Measurements from ENCODE around the gene CHAT. TPM values are rescaled to one million over a fixed set of nuclear protein-coding genes. Genes with fewer than 3 reads are reported as not detected.
A peak's percentile ranks its signal among the peaks of the same experiment; 100 is the strongest.

CHAT gene
- polyA plus RNA-seq (ENCODE audit: insufficient read depth in 1 of 5, insufficient read length in 5 of 5, low replicate concordance in 1 of 5), result not detected
- long read RNA-seq, donor 1, result 0 reads
- long read RNA-seq, donor 2, result 0 reads
- long read RNA-seq, donor 3, result 0 reads
- long read RNA-seq, donor 4, result 0 reads
- long read RNA-seq, donor 5, result 0 reads
- long read RNA-seq, donor 6, result 0 reads
- long read RNA-seq, donor 7, result 0 reads
- long read RNA-seq, donor 8, result 0 reads

DNA sequence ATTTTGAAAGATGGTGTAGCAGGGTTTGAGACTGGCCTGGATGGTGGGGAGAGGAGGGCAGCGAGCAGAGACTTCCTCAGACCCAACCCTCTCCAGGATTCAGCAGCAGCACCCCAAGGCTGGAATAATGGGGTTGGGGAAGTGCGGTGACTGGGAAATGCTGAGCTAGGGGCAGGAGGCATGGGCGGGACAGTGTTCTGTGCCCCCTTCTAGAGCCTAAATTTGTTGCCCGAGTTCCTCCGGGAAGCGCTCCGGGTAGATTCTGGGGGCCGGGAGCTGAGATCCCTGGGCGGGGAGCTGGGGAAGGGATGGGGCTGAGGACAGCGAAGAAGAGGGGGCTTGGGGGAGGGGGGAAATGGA lies at the start of gene CHAT:
Gene CHAT (plus strand): TSS at position 156 of the 360 bp plus-strand sequence. CDS start 153 bp downstream, at position 309.
- no peak for DNase-seq

DNA sequence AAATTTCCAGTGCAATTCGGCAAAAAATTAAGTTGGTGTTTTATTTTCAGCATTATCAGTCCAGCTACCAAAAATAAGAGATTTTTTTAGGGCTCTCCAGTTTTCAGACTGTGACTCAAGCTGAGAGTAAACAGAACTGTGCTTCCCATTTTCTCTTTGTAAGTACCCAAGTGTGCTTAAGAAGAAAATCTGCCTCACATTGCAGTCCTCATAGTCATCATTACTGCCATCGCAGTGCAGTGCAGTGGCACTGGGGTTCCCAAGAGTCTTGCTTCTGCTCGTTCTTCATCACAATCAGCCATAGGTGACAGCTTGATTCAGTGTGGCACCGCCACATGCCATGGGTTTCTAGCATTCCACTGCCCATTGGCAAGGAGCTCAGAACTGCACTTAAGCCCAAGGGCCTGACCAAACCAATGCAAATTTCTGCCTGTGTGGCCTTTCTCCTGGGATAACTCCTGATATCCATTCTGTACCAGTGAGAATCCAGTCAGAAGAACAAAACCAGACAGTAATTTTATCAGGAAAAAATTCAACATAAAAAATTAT lies 49.3 kb upstream of the CHAT start:
- no peak for DNase-seq

DNA sequence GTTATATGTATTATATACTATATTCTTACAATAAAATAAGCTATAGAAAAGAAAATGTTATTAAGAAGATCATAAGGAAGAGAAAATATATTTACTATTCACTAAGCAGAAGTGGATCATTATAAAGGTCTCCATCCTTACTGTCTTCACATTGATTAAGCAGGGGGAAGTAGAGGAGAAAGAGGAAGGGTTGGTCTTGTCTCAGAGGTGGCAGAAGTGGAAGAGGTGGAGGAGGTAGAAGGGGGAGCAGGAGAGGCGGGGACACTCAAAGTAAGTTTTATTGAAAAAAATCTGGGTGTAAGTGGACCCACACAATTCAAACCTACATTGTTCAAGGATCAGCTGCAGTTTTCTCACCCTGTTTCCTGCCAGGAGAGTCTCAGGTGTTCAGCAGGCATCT lies 46.0 kb upstream of the CHAT start:
- no peak for DNase-seq

DNA sequence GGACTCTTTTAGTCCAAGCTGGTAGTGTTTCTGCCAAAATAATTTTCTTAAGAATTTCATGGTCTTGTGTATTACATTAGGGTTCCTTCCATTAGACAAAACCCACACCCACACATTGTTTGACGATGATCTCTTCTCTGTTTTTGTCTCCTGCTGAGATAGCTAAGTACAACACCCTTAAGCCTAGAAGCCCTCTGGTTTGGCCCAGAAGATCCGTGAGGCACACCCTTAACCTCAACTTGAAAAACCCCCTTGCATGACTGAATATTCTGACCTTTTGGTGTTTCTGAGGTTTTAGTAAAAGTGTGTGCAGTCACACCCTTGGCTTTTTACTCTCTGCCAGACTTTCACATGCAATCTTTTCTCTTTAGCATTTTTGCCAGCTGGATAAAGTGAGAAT lies 45.6 kb upstream of the CHAT start:
- no peak for DNase-seq

DNA sequence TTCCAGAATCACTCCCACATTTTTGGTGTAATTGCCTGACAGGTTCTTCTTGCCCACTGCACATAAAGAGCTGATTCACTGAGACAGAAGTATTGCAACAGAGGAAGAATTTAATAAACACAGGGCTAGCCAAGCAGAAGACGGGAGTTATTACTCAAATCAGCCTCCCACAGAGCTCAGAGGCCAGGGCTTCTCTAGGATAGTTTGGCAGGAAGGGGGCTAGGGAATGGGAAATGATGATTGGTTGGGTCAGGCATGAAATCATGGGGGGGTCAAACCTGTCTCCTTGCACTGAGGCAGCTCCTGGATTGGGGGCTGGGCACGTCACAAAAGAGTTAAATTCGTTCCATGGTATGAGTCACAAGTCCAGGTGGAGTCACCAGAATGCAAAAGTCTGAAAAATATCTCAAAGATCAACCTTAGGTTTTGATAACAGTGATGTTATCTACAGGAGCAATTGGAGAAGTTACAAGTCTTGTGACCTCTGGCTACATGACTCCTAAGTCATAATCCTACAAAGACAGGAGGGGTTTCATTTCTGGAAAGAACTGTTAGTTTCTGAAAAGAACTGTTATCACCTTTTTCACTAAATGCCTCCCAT lies 44.7 kb upstream of the CHAT start:
- DNase-seq, result no peak

DNA sequence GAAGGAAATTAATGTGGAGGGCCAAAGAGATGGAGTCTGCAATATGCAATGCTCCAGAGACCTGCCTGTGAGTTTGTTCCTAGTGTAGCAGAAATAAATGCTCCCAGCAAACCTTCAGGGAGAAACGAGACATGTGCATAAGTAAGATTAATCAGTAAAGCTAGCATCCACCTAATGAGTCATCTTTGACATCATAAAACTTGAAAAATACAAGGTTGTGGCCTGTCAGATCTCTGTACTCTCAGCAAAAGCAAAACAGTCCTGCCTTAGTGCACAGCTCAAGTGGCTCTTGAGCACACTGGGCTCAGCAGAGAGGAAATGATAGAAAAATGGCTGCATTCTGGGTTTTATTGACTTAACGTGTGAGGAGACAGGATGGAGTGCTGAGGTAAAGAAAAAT lies 42.4 kb upstream of the CHAT start:
- no peak for DNase-seq

DNA sequence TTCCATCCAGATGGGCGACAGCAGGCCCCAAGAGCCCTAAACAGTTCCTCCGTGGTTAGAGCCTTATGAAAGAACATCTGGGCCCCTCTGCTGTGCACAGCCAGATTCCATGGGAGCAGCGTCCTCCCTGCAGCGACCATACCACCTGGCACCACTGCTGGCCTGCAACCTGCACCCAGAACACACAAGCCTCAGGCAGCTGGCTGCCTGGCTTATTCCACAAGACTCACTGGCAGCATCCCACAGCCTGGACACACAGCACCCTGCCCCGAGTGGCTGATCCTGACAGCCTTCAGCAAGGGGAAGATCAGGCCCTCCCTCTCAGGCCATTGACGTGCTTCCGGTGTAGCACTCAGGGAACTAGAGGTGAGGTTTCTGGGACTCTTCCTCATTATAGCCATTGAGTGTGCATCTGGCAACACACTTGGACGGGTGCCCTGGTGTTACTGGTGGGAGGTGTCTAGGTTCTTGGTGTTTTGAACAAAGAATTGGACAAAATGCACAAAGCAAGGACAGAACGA lies 41.2 kb upstream of the CHAT start:
- no peak for DNase-seq

DNA sequence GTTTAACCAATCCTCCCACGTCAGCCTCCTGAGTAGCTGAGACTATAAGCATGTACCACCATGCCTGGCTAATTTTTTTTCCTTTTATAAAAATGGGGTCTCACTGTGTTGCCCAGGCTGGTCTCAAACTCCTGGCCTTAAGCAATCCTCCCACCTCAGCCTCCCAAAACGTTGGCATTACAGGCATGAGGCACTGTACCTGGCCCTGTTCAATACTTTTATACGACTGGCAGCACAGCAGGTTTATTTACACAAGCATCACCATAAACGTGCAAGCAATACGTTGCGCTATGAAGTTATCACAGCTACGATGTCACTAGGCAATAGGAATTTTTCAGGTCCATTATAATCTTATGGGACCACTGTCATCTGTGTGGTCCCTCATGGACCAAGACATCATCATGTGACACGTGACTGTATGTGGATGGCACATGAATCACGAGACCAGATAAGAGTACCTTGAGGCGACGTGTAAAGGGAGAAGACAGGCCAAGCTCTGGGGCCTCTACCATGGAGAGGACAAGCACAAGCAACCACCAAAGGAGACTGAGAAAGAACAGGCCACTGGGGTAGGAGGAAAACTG lies 38.3 kb upstream of the CHAT start:
- no peak for DNase-seq

DNA sequence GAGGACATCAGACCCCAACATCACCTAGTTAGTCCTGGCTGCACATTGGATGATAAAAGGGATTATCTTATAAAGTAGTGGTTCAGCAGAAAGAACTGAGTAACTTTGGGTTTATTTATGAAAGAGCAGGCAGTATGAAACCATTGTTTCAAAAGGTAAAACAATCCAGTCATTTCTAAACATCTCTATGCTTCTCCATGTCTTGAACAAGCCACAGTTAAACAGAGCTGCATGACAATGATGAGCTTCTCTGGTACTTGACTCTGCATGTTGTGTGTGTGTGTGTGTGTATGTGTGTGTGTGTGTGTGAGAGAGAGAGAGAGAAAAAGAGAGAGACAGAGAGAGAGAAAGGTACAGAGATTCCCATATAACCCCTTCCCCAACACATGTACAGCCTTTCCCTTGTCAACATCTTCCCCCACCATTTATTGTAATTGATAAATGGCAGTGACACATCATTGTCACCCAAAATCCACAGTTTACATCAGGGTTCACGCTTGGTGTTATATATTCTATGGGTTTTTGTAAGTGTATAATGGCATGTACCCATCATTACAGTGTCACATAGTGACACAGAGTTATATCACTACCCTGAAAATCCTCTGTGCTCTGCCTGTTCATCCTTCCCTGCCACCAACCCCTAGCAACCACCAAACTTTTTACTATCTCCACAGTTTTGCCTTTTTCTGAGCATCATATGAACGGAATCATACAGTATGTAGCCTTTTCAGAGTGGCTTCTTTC lies 36.5 kb upstream of the CHAT start:
- DNase-seq, result no peak

DNA sequence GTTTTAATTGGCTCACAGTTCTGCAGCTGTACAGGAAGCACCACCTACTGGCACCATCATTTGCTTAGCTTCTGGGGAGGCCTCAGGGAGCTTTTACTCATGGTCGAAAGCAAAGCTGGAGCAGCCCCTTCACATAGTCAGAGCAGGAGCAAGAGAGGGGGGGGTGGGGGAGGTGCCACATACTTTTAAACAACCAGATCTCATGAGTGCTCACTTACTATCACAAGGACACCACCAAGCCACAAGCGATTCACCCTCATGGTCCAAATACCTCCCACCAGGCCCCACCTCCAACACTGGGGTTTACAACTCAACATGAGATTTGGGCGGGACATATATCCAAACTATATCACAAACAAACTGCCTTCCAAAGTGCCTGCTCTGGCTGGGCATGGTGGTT lies 35.4 kb upstream of the CHAT start:
- DNase-seq, result no peak

DNA sequence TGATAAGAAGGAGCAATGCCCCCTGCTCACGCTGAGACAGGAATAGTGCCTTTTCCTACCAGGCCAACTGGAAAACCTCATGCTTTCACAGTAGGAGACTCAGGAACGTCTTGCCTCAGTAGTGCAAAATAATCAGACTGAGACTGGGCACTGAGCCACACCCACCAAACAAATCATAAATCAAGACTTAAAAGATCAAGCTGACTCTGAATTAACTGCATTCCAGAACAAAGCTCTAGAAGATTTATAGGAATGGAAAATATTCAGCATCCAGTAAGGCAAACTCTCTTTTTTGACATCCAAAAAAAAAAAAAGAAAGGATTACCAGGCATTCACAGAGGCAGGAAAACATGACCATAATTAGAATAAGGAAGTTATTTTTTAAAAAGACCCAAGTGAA lies 34.2 kb upstream of the CHAT start:
- no peak for DNase-seq

DNA sequence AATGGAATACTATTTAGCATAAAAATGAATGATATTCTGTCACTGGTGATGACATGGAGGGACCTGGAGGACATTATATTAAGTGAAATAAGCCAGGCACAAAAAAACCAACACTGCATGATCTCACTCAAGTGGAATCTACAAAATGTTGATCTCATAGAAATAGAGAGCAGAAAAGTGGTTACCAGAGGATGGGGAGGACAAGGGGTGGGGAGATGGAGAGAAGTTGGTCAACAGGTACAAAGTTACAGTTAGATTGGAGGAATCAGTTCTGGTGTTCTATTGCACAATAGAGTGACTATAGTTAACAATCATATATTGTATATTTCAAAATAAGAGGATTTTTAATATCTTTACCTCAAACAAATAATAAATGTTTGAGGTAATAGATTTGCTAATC lies 28.4 kb upstream of the CHAT start:
- no peak for DNase-seq

DNA sequence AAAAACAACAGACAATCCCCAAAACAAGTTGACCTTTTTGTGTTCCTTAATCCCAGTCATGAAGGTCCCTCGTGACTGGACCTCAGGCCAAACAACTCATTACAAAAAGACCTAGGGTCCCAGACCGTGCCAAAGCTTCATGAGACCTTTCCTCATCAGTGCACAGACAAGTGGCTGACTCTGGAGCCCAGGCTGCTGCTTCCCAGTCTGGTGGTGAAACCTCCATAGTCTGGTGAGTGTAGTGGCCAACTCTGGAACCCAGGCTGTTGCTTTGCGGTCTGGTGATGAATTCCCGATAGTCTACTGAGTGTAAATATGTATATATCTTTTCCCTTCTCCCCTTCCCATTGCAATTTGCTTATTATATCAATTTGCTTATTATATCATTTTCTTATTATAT lies 25.9 kb upstream of the CHAT start:
- no peak for DNase-seq

DNA sequence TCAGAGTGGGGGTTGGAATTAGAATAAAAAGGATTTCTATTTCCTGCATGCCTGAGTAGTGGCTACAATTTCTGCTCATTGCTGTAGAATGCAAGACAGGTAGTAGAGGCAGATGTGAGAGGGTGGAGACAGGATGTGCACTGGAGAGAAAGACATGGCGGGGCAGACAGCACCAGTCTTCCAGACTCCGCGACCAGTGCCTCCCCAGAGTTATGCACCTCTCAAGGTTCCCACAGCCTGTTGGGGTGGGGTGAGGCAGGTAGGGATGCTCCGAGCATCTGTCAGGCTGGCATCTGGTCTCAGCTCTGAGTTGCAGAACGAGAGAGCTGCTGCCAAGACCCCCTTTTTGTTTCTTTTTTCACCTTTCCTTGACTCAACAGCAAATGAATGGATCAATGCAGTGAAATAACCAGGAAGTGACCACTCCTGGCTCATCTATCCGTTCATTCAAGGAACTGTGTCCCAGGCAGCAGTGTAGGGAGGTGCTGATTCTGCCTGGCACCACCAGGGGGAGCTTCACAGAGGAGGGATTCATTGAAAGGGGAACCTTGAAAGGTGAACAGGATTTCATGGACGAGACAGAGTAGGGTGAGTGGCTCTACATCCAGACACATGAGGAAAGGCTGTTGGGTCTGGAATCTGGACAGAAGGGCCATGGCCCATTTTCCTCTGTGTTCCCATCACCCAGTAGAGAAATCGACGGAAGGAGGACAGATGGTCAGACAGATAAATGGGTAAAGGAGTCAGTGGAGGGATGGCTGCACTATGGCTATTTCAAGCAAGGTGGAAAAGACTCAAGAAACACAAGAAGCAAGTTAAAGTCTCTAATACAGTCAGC lies 20.9 kb upstream of the CHAT start:
- peak in 1 of 2 donors; percentile 23 for DNase-seq

DNA sequence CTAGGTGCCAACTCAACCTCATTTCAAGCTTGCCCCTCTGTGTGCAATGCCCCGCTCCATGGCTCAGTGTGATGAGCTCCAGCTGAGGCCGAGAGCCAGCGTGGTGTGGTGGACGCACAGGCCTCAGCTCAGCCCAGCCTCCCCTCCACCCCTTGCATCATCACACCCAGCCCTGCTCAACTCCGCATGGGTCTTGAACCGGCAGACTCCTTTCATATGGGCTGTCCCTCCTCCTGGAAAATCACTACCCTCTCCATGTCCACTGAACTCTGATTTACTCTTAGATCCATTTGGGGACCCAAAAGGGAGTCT lies 20.3 kb upstream of the CHAT start:
- no peak for DNase-seq

DNA sequence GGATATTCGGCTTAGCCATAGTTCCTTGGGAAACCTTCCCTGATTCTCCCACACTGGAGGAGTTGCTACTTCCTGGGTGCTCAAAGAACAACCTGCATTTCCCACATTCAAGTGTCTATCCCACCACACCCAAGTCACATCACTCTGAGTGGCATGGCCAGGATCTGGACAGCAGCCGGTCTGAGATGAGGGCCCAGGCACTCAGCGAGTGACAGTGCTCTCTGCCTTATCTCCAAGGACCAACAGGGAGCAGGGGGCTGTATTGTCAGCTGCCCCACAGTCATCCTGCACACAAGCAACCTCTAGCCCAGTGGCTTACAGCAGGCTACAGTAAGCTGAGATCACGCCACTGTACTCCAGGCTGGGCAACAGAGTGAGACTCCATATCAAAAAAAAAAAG lies 19.8 kb upstream of the CHAT start:
- no peak for DNase-seq

DNA sequence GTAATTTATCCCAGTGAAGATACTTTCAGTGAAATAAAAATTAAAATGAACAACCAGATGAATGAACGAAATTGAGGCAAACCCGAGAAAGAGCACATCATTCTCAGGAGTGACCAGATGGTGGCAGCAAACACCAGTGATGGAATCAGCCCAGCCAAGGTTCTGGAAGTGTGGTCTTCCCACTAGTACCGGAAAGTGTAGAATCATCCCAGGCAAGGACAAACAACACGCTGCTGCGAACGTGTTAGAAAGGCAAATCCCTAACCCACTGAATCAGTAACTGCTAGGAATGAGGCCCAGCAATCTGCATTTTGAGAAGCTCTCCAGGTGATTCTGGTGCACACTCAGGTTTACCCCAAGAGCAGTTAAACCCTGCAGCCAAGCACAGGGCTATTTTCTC lies 19.2 kb upstream of the CHAT start:
- peak in 1 of 2 donors; percentile 42 for DNase-seq

DNA sequence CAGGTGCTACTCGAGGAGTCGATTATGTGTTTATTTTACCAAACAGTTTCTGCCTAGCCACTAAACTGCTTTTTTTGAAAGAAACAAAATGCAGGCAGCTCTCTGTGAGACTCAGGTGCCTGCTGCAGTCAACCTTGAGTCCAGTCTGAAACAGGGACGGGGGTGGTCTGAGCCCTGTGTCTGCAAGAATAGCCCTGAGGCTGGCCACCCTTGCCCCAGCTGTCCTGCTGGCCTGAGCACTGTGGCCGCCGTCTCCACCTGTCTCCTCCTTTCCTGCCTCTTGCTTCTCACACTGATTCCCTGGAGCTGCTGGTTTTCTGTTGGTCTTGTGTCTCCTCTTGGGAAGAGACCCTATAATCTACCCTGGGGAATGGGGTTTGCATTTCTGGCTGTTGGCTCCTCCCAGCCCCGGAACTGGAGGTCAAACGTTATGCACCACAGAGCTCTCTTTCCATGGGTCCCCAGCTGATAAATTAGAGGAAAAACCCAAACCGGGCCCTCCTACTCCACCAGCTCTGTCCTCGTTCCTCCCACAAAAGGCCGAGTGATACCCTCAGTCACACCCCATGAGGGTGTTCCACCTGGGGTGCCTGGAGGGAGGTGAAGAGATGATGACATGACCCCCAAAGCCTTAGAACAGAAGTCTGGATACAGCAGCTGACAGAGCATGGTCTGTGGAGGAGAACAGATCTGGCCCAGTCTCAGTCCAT lies 18.7 kb upstream of the CHAT start:
- DNase-seq, result no peak

DNA sequence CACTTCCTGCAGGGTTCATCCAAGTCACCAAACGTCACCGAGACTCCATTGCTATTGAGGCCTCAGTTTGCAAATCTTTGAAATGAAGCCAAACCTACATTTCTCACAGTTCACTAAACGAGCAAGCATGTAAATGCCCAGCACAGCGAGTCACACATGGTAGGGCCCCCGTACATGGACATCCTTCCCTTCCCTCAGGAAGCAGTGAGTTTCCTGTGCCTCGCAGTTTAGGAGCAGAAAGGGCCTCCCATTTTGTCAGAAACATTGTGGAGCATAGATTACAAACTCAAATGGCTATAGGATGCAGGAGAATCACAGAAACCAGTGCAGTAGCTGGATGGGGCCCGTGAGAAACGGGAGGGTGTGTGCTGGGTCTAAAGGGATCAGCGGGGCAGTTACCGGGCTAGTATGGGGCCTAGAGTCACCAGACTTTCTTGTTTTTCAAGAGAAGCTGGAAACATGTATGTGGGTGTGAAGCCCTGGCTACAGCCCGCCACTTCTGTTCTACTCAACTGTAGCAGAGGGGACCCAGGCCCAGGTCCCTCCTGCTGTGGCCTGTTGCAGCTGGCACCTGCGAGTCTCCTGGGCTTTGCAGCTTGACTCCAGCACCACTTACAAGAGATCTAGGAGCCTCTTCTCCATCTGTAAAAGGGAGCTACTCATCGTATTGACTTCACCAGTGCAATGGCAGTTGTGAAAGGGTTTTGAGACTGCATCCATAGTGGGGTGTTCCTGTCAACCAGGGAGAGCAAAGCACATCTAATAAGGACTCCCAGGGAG lies 17.9 kb upstream of the CHAT start:
- DNase-seq, result no peak

DNA sequence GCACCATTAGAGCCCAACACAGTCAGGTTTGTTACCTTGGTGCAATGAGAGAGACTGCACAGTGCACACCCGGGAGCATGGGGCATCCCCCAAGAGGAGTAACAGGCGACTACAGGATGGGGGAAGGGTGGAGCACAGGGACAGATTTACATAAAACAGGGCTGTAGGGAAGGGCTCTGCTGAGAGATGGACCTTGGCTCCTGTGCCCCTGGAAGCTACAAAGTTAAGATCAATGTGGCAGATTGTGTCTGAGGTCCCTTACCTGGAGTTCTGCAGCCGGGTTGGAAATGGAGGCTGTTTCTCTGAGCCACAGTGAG lies 17.4 kb upstream of the CHAT start:
- DNase-seq, result no peak

DNA sequence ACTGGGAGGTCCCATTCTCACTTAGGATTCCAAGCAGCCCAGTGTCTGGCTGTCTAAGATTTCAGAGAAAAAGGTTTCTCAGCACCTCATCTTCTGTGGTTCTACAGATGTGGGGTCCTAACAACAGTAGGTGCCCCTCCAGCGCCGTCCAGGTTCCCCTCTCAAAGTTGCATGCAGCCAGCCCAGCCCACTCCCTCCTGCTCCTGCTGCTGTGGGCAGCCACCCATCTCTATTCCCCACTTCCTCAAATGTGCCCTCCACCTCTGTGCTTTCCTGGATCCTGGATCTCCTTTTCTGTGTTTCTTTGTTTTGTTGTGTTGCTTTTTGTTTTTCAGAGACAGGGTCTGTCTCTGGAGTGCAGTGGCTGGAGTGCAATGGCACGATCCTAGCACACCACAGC lies 17.0 kb upstream of the CHAT start:
- DNase-seq, result no peak

All from right lung (tissue), 10 donors.